Transverse colon (tissue), 4 donors: ENCODE results near the gene DNAJC3.

Experiments used
- CTCF ChIP-seq, 5 experiments: fragments of 200-600 bp in 3 of 5; fragments of 450-650 bp in 2 of 5; sonication (generic) in 3 of 5; IDR thresholded peaks; 1 replicate in 2 of 5; 2 replicates in 3 of 5; pipeline ENCODE4 v1.5.1; 2016 to 2017; ENCODE audit warnings: antibody characterized with exemption in 5 of 5, inconsistent platforms in 3 of 5, mild to moderate bottlenecking in 2 of 5, moderate library complexity in 1 of 5
- EP300 ChIP-seq: sonication (generic); formaldehyde crosslinking; IDR thresholded peaks from one replicate; pipeline ENCODE4 v1.6.1; 2017; ENCODE audit warnings: antibody characterized with exemption, low read depth
- POLR2A ChIP-seq: fragments of 450-650 bp; IDR thresholded peaks from one replicate; pipeline ENCODE4 v1.6.1; 2016; ENCODE audit warnings: antibody characterized with exemption, mild to moderate bottlenecking, moderate library complexity
- POLR2AphosphoS5 ChIP-seq, 3 donors: sonication (generic); formaldehyde crosslinking; IDR thresholded peaks; one replicate each; pipeline ENCODE4 v1.6.1; 2016; ENCODE audit warnings: antibody characterized with exemption in 3 of 3

- TF ChIP-seq CTCF (IDR thresholded peaks at IDR 0.05) (no peak), EP300 (no peak), POLR2A (no peak), POLR2AphosphoS5 (IDR thresholded peaks at IDR 0.05) (no peak)
Observed at GRCh38 chr13:95734124-95734523, 57.2 kb downstream of the DNAJC3 start.
